GM13976 (cell line): ENCODE data around the gene P4HTM.

ENCODE experiments used
- DNase-seq: peaks from one replicate; pipeline ENCODE4 v3.0.0; 2012; ENCODE audit warnings: low spot score
- CTCF ChIP-seq: IDR thresholded peaks from 2 replicates; pipeline ENCODE4 v1.5.1; 2012; ENCODE audit warnings: borderline replicate concordance, mild to moderate bottlenecking; ENCODE audit not compliant: insufficient read depth; ENCODE audit errors: extremely low read depth, missing control alignments, control extremely low read depth
- in situ Hi-C: fragments of 300-500 bp; cut with MboI; formaldehyde crosslinking; loops from one replicate; pipeline ENCODE4 v1.12.0; 2022; ENCODE audit warnings: low sequenced_read_pairs, mixed read lengths, inconsistent platforms; ENCODE audit not compliant: unreplicated experiment

P4HTM gene

GRCh38 chr3:49027634-49028033 is 37.6 kb downstream of the P4HTM start:
- in situ Hi-C loops: no loop called here
- no peak for DNase-seq
- no peak for TF ChIP-seq CTCF

- no peak for DNase-seq
- in situ Hi-C loops: no loop called here
- TF ChIP-seq CTCF: no peak
Observed at GRCh38 chr3:49028298-49028672, 38.2 kb downstream of the P4HTM start.

GRCh38 chr3:49028673-49029562 is 38.9 kb downstream of the P4HTM start, which contains the start of gene IMPDH2:
IMPDH2 (minus strand) TSS chr3:49029398; CDS start chr3:49029350, 48 bp downstream.
- TF ChIP-seq CTCF: peak; percentile 3
- DNase-seq: peak; percentile 92
- in situ Hi-C loops: no loop called here

- in situ Hi-C loops: no loop called here
- no peak for TF ChIP-seq CTCF
Observed at GRCh38 chr3:49029563-49029884, 39.5 kb downstream of the P4HTM start.

GRCh38 chr3:49030321-49030720 is 40.3 kb downstream of the P4HTM start:
- TF ChIP-seq CTCF: no peak
- in situ Hi-C loops: no loop called here
- DNase-seq: no peak

More at GRCh38 chr3:49029563-49029884, 39.5 kb downstream of the P4HTM start:
- DNase-seq: no peak

- no peak for TF ChIP-seq CTCF
- DNase-seq: no peak
- in situ Hi-C loops: no loop called here
Observed at GRCh38 chr3:49032646-49033304, 42.7 kb downstream of the P4HTM start.
